Posterior cingulate gyrus (tissue), 11 donors: Measurements from ENCODE around the gene CRYGN.
A peak's percentile ranks its signal among the peaks of the same experiment; 100 is the strongest.

ENCODE experiments used
- DNase-seq, 10 donors: peaks; one replicate each; pipeline versions ENCODE4 v3.0.0 to v3.0.0-alpha.2; 2020 to 2021; ENCODE audit warnings: mixed read lengths in 3 of 10
- intact Hi-C: fragments of 100-400 bp; cut with DNase I; formaldehyde crosslinking; loops from one replicate; pipeline ENCODE4 v1.15.1; 2023

The CRYGN gene

GRCh38 chr7:151461096-151461941 is 21.4 kb upstream of the CRYGN start:
- intact Hi-C loops, result no loop called here

DNA sequence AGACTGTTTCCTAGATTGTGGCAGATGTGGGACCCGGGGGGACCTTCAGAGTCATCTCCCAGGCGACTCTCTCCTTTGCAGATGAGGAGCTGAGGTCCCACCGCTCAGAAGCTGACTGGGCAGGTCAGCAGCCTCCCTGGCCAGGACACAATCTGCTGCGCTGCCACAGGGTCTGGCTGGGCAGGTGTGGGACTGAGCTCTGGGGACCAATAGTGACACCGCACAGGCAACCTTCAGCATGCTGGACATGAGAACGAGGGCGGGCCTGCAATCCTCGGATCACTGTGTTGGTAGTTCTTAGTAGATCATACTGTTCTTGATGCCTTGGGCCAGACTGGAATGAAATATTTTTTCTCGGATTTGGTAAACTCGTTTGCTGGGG is 20.5 kb upstream of the CRYGN start:
- intact Hi-C loops, result no loop called here
- peak in 1 of 10 donors; percentile 83 for DNase-seq

More at GRCh38 chr7:151461096-151461941, 21.4 kb upstream of the CRYGN start:
- peak in 1 of 10 donors; percentile 29 for DNase-seq

- DNase-seq, result peak; percentile 42 to 96 (median 78)
- intact Hi-C loops, result no loop called here
Observed at GRCh38 chr7:151459726-151460473, 20.0 kb upstream of the CRYGN start.

DNA sequence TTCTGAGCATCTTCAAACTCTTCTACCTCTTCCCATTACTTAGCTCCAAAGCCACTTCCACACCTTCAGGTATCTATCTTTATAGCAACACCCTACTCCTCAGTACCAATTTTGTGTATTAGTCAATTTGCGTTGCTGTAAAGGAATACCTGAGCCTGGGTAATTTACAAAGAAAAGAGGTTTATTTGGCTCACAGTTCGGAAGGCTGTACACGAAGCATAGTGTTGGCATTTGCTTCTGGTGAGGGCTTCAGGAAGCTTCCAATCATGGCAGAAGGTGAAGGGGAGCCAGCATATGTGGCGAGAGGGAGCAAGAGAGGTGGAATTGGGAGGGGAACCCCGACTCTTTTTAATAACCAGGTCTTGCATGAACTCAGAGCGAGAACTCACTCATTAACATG is 17.6 kb upstream of the CRYGN start:
- no peak for DNase-seq
- intact Hi-C loops, result no loop called here

DNA sequence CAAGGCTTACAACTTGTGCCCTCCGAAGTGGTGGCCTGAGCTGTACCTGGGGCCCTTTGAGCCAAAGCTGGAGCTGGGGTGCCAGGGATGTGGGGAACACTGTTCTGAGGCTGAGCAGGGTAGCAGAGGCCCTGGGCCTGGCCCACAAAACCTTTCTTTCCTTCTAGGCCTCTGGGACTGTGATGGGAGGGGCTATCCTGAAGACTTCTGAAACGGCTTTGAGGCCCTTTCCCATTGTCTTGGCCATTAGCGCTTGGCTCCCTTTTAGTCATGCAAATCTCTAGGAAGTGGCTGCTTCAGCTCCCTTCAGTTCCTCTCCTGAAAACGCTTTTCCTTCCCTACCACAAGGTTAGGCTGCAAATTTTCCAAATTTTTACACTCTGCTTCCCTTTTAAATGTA is 16.8 kb upstream of the CRYGN start:
- intact Hi-C loops, result no loop called here
- DNase-seq, result no peak

DNA sequence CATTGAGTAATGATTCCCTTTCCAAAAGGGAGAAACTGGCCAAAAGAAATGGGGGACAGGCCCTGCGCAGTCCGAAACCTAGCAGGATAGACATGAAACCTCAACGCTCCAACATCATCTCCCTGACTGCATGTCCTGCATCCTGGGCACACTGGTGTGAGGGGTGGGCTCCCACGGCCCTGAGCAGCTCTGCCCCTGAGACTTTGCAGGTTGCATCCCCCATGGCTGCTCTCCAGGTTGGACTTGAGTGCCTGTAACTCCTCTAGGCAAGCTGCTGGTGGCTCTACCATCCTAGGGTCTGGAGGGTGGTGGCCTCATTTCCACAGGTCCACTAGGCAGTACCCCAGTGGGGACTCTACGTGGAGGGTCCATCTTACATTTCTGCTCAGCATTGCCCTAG is 16.3 kb upstream of the CRYGN start:
- DNase-seq, result no peak
- intact Hi-C loops, result no loop called here

DNA sequence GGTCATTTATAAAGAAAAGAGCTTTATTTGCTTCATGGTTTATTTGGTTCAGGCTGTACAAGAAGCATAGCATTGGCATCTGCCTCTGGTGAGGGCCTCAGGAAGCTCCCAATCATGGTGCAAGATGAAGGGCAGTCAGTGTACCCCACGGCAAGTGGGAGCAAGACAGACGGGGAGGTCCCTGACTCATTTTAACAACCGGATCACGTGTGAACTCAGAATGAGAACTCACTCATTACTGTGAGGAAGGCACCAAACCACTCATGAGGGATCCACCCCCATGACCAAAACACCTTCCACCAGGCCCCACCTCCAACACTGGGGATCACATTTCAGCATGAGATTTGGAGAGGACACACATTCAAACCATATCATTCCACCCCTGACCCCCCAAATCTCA is 15.7 kb upstream of the CRYGN start:
- DNase-seq, result no peak
- intact Hi-C loops, result no loop called here

GRCh38 chr7:151454932-151455530 is 15.1 kb upstream of the CRYGN start:
- DNase-seq, result peak in 1 of 10 donors; percentile 80
- intact Hi-C loops, result no loop called here

DNA sequence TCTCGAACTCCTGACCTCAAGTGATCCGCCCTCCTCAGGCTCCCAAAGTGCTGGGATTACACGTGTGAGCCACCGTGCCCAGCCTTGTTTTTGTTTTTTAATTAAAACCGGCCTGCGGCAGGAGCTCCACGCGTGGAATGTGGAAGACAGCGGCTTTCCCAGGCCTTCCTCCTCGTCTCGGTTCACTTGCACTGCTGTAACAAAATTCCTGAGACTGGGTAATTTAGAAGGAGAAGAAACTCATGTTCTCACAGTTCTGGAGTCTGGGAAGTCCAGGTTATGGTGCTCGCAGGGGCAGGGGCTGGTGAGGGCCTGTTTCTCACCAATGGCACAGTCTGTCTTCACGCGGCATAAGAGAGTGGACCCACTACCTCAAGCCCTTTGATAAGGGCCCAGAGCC is 14.4 kb upstream of the CRYGN start:
- intact Hi-C loops, result no loop called here
- peak in 1 of 10 donors; percentile 26 for DNase-seq

DNA sequence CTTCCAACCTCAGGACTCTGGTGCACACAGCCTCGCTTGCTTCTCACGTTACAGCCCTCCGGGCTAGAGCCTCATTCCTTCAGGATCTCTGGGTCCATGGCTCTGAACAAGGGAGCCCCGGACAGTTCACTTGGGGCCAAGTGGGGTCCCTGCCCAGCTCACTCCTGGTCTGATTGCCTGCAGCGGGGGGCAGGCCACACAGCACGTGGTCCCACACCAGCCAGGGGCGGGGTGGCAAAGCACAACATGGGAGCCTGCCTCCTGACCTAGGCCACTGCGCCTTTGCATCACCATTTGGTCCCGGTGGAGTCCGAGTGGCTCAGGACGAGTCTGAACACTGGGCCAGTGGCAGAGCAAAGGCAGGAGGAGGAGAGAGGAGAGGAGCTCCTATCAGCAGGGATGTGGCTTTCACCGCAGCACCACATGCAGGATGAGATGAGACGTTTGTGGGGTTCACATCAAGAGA is 13.4 kb upstream of the CRYGN start:
- intact Hi-C loops, result no loop called here
- peak in 2 of 10 donors; percentile 57 to 77 for DNase-seq

- intact Hi-C loops, result no loop called here
- DNase-seq, result peak in 2 of 10 donors; percentile 32 to 48
Observed at GRCh38 chr7:151452680-151453325, 12.9 kb upstream of the CRYGN start.

- peak in 2 of 10 donors; percentile 72 to 76 for DNase-seq
- intact Hi-C loops, result no loop called here
Observed at GRCh38 chr7:151451626-151452571, 12.0 kb upstream of the CRYGN start.

- intact Hi-C loops, result no loop called here
- DNase-seq, result peak in 1 of 10 donors; percentile 47
Observed at GRCh38 chr7:151451156-151451555, 11.2 kb upstream of the CRYGN start.

GRCh38 chr7:151449990-151450389 is 10.0 kb upstream of the CRYGN start:
- peak in 2 of 10 donors; percentile 9 to 31 for DNase-seq
- intact Hi-C loops, result loop anchor here (5.0 kb wide), 1 partner anchor 83 kb away; no protein-coding TSS in a partner anchor

GRCh38 chr7:151448261-151449252 is 8.6 kb upstream of the CRYGN start:
- peak in 8 of 10 donors; percentile 53 to 89 (median 62) for DNase-seq
- intact Hi-C loops, result loop anchor here (5.0 kb wide), 1 partner anchor 81 kb away; no protein-coding TSS in a partner anchor

DNA sequence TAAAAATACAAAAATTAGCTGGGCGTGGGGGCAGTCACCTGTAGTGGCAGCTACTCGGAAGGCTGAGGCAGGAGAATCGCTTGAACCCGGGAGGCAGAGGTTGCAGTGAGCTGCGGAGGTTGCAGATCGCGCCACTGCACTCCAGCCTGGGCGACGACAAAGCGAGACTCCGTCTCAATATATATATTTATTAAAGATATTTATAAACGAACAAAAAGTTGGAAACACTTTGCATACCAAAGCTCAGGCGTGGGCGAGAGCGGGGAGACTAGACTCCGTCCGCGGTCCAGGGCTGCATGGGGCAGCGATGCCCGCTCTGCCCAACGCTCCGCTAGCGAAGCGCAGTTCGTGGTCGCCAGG is 7.9 kb upstream of the CRYGN start:
- intact Hi-C loops, result loop anchor here (5.0 kb wide), 1 partner anchor 81 kb away; no protein-coding TSS in a partner anchor

GRCh38 chr7:151447312-151447711 is 7.4 kb upstream of the CRYGN start:
- intact Hi-C loops, result loop anchor here (5.0 kb wide), 1 partner anchor 80 kb away; no protein-coding TSS in a partner anchor
- peak in 1 of 10 donors; percentile 41 for DNase-seq

More for the DNA sequence above, 7.9 kb upstream of the CRYGN start:
- DNase-seq, result peak in 1 of 10 donors; percentile 66

DNA sequence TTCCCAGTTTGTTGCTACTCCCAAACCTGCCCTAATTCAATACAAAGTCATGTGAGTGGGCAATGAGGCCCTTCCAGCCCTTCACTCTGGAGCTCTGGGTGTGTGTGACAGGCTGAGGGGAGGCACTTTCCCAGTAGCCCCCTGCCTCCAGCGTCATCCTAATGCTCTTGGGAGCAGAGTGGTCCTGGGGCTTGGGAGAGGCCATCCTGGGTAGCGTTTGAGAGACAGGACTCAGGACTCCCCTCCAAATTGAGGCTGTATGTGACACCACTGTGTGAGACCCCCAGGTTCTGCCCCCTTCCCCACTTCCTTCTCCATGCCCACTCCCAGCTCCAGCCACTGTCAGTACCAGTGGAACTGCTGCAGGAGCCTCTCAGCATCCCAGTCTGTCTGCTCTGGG is 6.5 kb upstream of the CRYGN start:
- DNase-seq, result peak in 1 of 10 donors; percentile 77
- intact Hi-C loops, result loop anchor here (5.0 kb wide), 1 partner anchor 79 kb away; no protein-coding TSS in a partner anchor
